ENCODE measurements around the gene EIF4G3.
"Not testable (repeated sequence)": the region's sequence is repeated elsewhere in the genome, so short reads cannot be mapped to it uniquely, and the experiment has no call there.

Gene EIF4G3

GRCh38 chr1:21059021-21059420, 117.7 kb downstream of the EIF4G3 start:
- no peak for TF ChIP-seq CTCF (IDR thresholded peaks at IDR 0.05; ENCODE audit: borderline replicate concordance, insufficient read depth, low read depth, low read length)
- H3K4me3 ChIP-seq (ENCODE audit: low read depth, low read length): no peak overlapping the region

GRCh38 chr1:21058035-21058793, 118.5 kb downstream of the EIF4G3 start:
- no peak for TF ChIP-seq CTCF (IDR thresholded peaks at IDR 0.05; ENCODE audit: borderline replicate concordance, insufficient read depth, low read depth, low read length)

GRCh38 chr1:21053189-21053928, 123.3 kb downstream of the EIF4G3 start:
- H3K4me3 ChIP-seq (ENCODE audit: low read depth, low read length): not testable (repeated sequence)

More at GRCh38 chr1:21058035-21058793, 118.5 kb downstream of the EIF4G3 start:
- H3K4me3 ChIP-seq (ENCODE audit: low read depth, low read length): no peak overlapping the region

- TF ChIP-seq CTCF (IDR thresholded peaks at IDR 0.05; ENCODE audit: borderline replicate concordance, insufficient read depth, low read depth, low read length): no peak
- H3K4me3 ChIP-seq (ENCODE audit: low read depth, low read length): no peak overlapping the region
These were observed 124.7 kb downstream of the EIF4G3 start for GRCh38 chr1:21052034-21052433.

GRCh38 chr1:21051177-21051825, 125.4 kb downstream of the EIF4G3 start:
- no peak overlapping the region for H3K4me3 ChIP-seq (ENCODE audit: low read depth, low read length)
- TF ChIP-seq CTCF (IDR thresholded peaks at IDR 0.05; ENCODE audit: borderline replicate concordance, insufficient read depth, low read depth, low read length): no peak

GRCh38 chr1:21050031-21050430, 126.7 kb downstream of the EIF4G3 start:
- no peak for TF ChIP-seq CTCF (IDR thresholded peaks at IDR 0.05; ENCODE audit: borderline replicate concordance, insufficient read depth, low read depth, low read length)
- no peak overlapping the region for H3K4me3 ChIP-seq (ENCODE audit: low read depth, low read length)

- no peak overlapping the region for H3K4me3 ChIP-seq (ENCODE audit: low read depth, low read length)
- TF ChIP-seq CTCF (IDR thresholded peaks at IDR 0.05; ENCODE audit: borderline replicate concordance, insufficient read depth, low read depth, low read length): no peak
These were observed 128.2 kb downstream of the EIF4G3 start for GRCh38 chr1:21048462-21048861.
